SK-N-SH (cell line): ENCODE measurements around the gene PPP3CA. TPM values are rescaled to one million over a fixed set of nuclear protein-coding genes. Genes with fewer than 3 reads are reported as not detected.

Experiments used
- CTCF ChIA-PET: fragments of 300-600, 350-600 bp; formaldehyde crosslinking; extraction: SDS; loops from one replicate; lab custom pipeline; 2021; lab: Yijun Ruan, JAX
- POLR2A ChIA-PET: fragments of 350-600 bp; sonication (Branson Sonifier 250); formaldehyde crosslinking; extraction: SDS; loops from one replicate; lab custom pipeline; 2020; ENCODE audit warnings: antibody characterized with exemption, inconsistent platforms; lab: Yijun Ruan, JAX
- DNase-seq: peaks from one replicate; pipeline ENCODE4 v3.0.0; 2012
- H2AFZ ChIP-seq: fragments of 200-600 bp; sonication (generic); 2 replicates; pipeline ENCODE4 v1.8.1; 2016; ENCODE audit warnings: antibody characterized with exemption, mild to moderate bottlenecking, low read depth
- H3F3A ChIP-seq: fragments of 200-600 bp; sonication (generic); replicated peaks from 2 replicates; pipeline ENCODE3; 2016; ENCODE audit warnings: antibody characterized with exemption, mild to moderate bottlenecking; ENCODE audit not compliant: insufficient read depth
- H3K27ac ChIP-seq, 2 experiments: fragments of 200-500 bp in 1 of 2; fragments of 200-600 bp in 1 of 2; sonication (Bioruptor generic) in 1 of 2; sonication (generic), shearing (Covaris generic) in 1 of 2; 2 replicates each; pipeline versions ENCODE4 v1.5.1 to v1.6.1; 2014 to 2016; ENCODE audit warnings: low read depth in 2 of 2, inconsistent platforms in 1 of 2, low read length in 1 of 2, mild to moderate bottlenecking in 1 of 2, mixed read lengths in 1 of 2
- H3K27me3 ChIP-seq: fragments of 200-600 bp; sonication (generic), shearing (Covaris generic); 2 replicates; pipeline ENCODE4 v1.6.1; 2016; ENCODE audit warnings: mixed run types; ENCODE audit not compliant: insufficient read depth
- H3K36me3 ChIP-seq, 2 experiments: fragments of 200-500 bp in 1 of 2; fragments of 200-600 bp in 1 of 2; sonication (Bioruptor generic) in 1 of 2; sonication (generic) in 1 of 2; replicated peaks in 1 of 2; 2 replicates each; pipeline versions ENCODE3 to v1.5.1; 2014 to 2016; ENCODE audit warnings: low read length in 1 of 2, mild to moderate bottlenecking in 1 of 2; ENCODE audit not compliant: insufficient read depth in 2 of 2, control insufficient read depth in 1 of 2
- H3K4me1 ChIP-seq, 2 experiments: fragments of 200-500 bp in 1 of 2; fragments of 200-600 bp in 1 of 2; sonication (Bioruptor generic) in 1 of 2; sonication (generic), shearing (Covaris generic) in 1 of 2; 2 replicates each; pipeline versions ENCODE4 v1.5.1 to v1.6.1; 2014 to 2016; ENCODE audit warnings: low read depth in 1 of 2, low read length in 1 of 2, mixed run types in 1 of 2; ENCODE audit not compliant: insufficient read depth in 2 of 2, control insufficient read depth in 1 of 2
- H3K4me2 ChIP-seq: fragments of 200-600 bp; sonication (generic), shearing (Covaris generic); 2 replicates; pipeline ENCODE4 v1.6.1; 2017; ENCODE audit warnings: mixed run types
- H3K4me3 ChIP-seq, 2 experiments: fragments of 200-500 bp in 1 of 2; fragments of 200-600 bp in 1 of 2; sonication (Bioruptor generic) in 1 of 2; sonication (generic), shearing (Covaris generic) in 1 of 2; 2 replicates each; pipeline versions ENCODE4 v1.5.1 to v1.8.1; 2014 to 2016; ENCODE audit warnings: low read depth in 2 of 2, inconsistent platforms in 1 of 2, low read length in 1 of 2, mild to moderate bottlenecking in 1 of 2, mixed read lengths in 1 of 2, moderate library complexity in 1 of 2
- H3K79me2 ChIP-seq: fragments of 200-600 bp; sonication (generic); 2 replicates; pipeline ENCODE4 v1.8.1; 2017; ENCODE audit warnings: mild to moderate bottlenecking; ENCODE audit not compliant: insufficient read depth
- H3K9ac ChIP-seq: fragments of 200-600 bp; sonication (generic); 2 replicates; pipeline ENCODE4 v1.6.1; 2017; ENCODE audit warnings: mixed run types
- H3K9me2 ChIP-seq: fragments of 200-600 bp; sonication (generic); 2 replicates; pipeline ENCODE4 v1.6.1; 2017; ENCODE audit warnings: mixed run types
- H3K9me3 ChIP-seq: fragments of 200-600 bp; sonication (generic); 2 replicates; pipeline ENCODE4 v1.6.1; 2017; ENCODE audit warnings: mixed run types, mild to moderate bottlenecking, moderate library complexity
- H4K20me1 ChIP-seq: fragments of 200-600 bp; sonication (generic); 2 replicates; pipeline ENCODE4 v1.6.1; 2017; ENCODE audit warnings: mild to moderate bottlenecking, mixed run types; ENCODE audit not compliant: insufficient read depth
- CHD2 ChIP-seq: fragments of 150-350 bp; IDR thresholded peaks from 2 replicates; pipeline ENCODE4 v1.6.1; 2018; ENCODE audit warnings: low read length; ENCODE audit not compliant: partially characterized antibody
- EP300 ChIP-seq, 2 experiments: IDR thresholded peaks; 2 replicates each; pipeline versions ENCODE4 v1.4.0 to v1.6.1; 2012; ENCODE audit warnings: borderline replicate concordance in 1 of 2, low read depth in 1 of 2, low read length in 1 of 2
- FOSL2 ChIP-seq: IDR thresholded peaks from 2 replicates; pipeline ENCODE4 v1.4.0; 2012; ENCODE audit warnings: low read depth, mild to moderate bottlenecking, moderate library complexity, borderline replicate concordance
- FOXJ3 ChIP-seq: sonication (generic); formaldehyde crosslinking; IDR thresholded peaks from 2 replicates; pipeline ENCODE4 v1.5.1; 2020; ENCODE audit warnings: mild to moderate bottlenecking, missing genetic modification reagents
- FOXM1 ChIP-seq: IDR thresholded peaks from 2 replicates; pipeline ENCODE4 v1.4.0; 2012; ENCODE audit warnings: low read depth, mild to moderate bottlenecking
- GATA2 ChIP-seq: sonication (generic); formaldehyde crosslinking; IDR thresholded peaks from 2 replicates; pipeline ENCODE4 v1.5.0; 2020; ENCODE audit warnings: mild to moderate bottlenecking, missing genetic modification reagents
- JUND ChIP-seq: IDR thresholded peaks from 2 replicates; pipeline ENCODE4 v1.4.0; 2012
- NFIC ChIP-seq: IDR thresholded peaks from 2 replicates; pipeline ENCODE4 v1.4.0; 2012; ENCODE audit warnings: borderline replicate concordance
- PBX3 ChIP-seq: IDR thresholded peaks from 2 replicates; pipeline ENCODE4; 2012
- POLR2AphosphoS5 ChIP-seq: IDR thresholded peaks from 2 replicates; pipeline ENCODE4 v1.6.1; 2012; ENCODE audit warnings: low read depth, low read length
- RAD21 ChIP-seq: IDR thresholded peaks from 2 replicates; pipeline ENCODE4 v1.6.1; 2012; ENCODE audit warnings: mild to moderate bottlenecking, low read length
- RFX5 ChIP-seq: IDR thresholded peaks from 2 replicates; pipeline ENCODE4 v1.6.1; 2012; ENCODE audit warnings: mild to moderate bottlenecking, improper control_type of control experiment, low read length
- RXRA ChIP-seq: IDR thresholded peaks from 2 replicates; pipeline ENCODE4 v1.4.0; 2012; ENCODE audit warnings: low read depth, mild to moderate bottlenecking, borderline replicate concordance
- TAF1 ChIP-seq: IDR thresholded peaks from 2 replicates; pipeline ENCODE4 v1.6.1; 2012; ENCODE audit warnings: low read depth, mild to moderate bottlenecking, low read length, moderate library complexity, borderline replicate concordance
- TCF12 ChIP-seq: IDR thresholded peaks from 2 replicates; pipeline ENCODE4 v1.4.0; 2012
- USF1 ChIP-seq: IDR thresholded peaks from 2 replicates; pipeline ENCODE4 v1.4.0; 2012; ENCODE audit warnings: low read depth, borderline replicate concordance
- USF2 ChIP-seq: fragments of 150-350 bp; IDR thresholded peaks from 2 replicates; pipeline ENCODE4 v1.6.1; 2017; ENCODE audit warnings: antibody characterized with exemption, low read length, low read depth, borderline replicate concordance
- YY1 ChIP-seq: IDR thresholded peaks from 2 replicates; pipeline ENCODE4 v1.4.0; 2012; ENCODE audit warnings: low read depth, mild to moderate bottlenecking
- ZBTB33 ChIP-seq: IDR thresholded peaks from 2 replicates; pipeline ENCODE4 v1.4.0; 2012; ENCODE audit warnings: low read depth, borderline replicate concordance
- polyA plus RNA-seq, 3 experiments: library from polyadenylated mRNA; depleted of rRNA; stranded (reverse); fragments of >200 nt; gene quantifications; 2 replicates each; pipeline ENCODE4 v1.2.3, GENCODE V29; 2012

PPP3CA gene
- polyA plus RNA-seq, 1 of the 3 experiments (the other 2 are of a cell fraction), result 10.7 TPM

- H3F3A ChIP-seq, result no peaks in the 10 kb centered on the region
- no peak overlapping the region for H3K9ac ChIP-seq
- ChIA-PET CTCF (no interaction called here), POLR2A (interaction anchor here (0.7 kb wide), 1 partner anchor 14 kb away, joined by 3 read pairs; no protein-coding TSS in a partner anchor)
- H3K9me2 ChIP-seq, result no peaks in the 10 kb centered on the region
- no peaks in the 10 kb centered on the region for H3K79me2 ChIP-seq
- peaks cover 0 to 8% of the 10 kb centered on the region in 2 experiments; a peak in 3 of 4 replicates for H3K4me1 ChIP-seq
- no peak overlapping the region for H3K4me2 ChIP-seq
- no peaks in the 10 kb centered on the region for H3K9me3 ChIP-seq
- no peaks in the 10 kb centered on the region for H4K20me1 ChIP-seq
- H3K27ac ChIP-seq, result no peak overlapping the region
- no peak for TF ChIP-seq PBX3
- no peak for TF ChIP-seq YY1
- TF ChIP-seq FOSL2, result no peak
- no peak for TF ChIP-seq EP300 (IDR thresholded peaks at IDR 0.05; ENCODE audit: borderline replicate concordance in 1 of 2, low read depth in 1 of 2, low read length in 1 of 2)
- no peak for TF ChIP-seq NFIC
- TF ChIP-seq TAF1, result no peak
- no peak for TF ChIP-seq CHD2
- no peak for TF ChIP-seq FOXM1
- no peak for TF ChIP-seq JUND
- no peak for TF ChIP-seq RFX5
- TF ChIP-seq FOXJ3 (CRISPR knock-in tag), result no peak
- TF ChIP-seq RAD21, result no peak
- TF ChIP-seq TCF12, result no peak
- no peak for TF ChIP-seq USF2
- TF ChIP-seq USF1, result no peak
- TF ChIP-seq GATA2 (CRISPR knock-in tag), result no peak
- no peak for TF ChIP-seq POLR2AphosphoS5
- TF ChIP-seq ZBTB33, result no peak
- TF ChIP-seq RXRA, result no peak
- H3K36me3 ChIP-seq, result peaks cover 23 to 28% of the 10 kb centered on the region in 2 experiments
- no peak for DNase-seq
- no peak overlapping the region for H3K4me3 ChIP-seq
- no peaks in the 10 kb centered on the region for H3K27me3 ChIP-seq
- H2AFZ ChIP-seq, result no peak overlapping the region
Measured at GRCh38 chr4:101027721-101028120, 319.6 kb downstream of the PPP3CA start.
